Epidermal melanocyte (primary cell): ENCODE results near the gene GLG1.
"Not testable (repeated sequence)": the region's sequence is repeated elsewhere in the genome, so short reads cannot be mapped to it uniquely, and the experiment has no call there.

Source experiments
- DNase-seq: peaks from one replicate; pipeline ENCODE4 v3.0.0; 2011; ENCODE audit warnings: low spot score; ENCODE audit not compliant: insufficient read length

Gene GLG1

DNA sequence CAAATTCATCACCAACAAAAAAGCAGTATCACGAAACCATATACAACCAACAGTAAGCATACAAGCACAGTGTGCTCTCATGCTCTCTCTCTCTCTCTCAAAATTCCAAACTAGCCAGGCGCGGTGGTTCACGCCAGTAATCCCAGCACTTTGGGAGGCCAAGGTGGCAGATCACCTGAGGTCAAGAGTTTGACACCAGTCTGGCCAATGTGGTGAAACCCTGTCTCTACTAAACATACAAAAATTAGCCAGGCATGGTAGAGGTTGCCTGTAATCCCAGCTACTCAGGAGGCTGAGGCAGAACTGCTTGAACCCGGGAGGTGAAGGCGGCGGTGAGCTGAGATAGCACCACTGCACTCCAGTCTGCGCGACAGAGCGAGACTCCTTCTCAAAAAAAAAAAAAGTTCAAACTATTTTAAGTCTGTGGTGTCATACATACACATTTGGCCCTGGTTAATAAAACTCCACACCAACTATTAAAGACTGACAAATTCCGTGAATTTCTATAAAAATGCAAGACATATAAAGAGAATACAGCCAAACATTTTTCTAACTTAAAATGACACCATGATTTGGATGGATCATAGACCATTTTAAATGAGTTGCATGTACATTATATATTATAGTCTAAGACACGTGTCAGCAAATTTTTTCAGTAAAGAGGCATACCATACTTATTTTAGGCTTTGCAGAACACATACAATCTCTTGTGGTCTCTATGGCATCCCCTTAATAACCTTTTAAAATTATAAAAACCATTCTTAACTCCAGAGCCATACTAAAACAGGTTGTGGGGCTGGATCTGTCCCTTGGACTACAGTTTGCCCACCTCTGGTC, 30.9 kb downstream of the GLG1 start:
- no peak for DNase-seq

DNA sequence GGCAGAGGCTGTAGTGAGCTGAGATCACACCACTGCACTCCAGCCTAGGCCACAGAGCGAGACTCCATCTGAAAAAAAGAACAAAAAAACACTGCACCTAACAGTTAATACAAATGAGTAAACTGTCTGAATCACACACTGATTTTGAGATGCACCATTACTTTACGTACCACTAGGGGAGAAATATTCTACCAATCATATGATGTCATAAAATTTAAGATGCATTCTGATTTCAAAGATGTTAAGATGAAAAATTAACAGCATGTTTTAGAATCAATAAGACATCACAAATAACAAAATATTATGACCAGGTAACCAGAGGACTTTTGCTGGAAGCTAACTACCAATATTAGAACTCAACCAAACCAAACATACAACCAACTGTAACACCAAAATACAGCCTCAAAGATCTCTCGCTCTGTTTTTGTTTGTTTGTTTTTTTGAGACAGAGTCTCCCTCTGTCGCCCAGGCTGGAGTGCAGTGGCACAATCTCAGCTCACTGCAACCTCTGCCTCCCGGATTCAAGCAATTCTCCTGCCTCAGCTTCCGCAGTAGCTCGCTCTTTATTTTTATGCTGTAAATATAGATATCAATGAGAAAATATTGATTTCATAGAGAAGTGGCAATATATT, 31.6 kb downstream of the GLG1 start:
- DNase-seq, result no peak

GRCh38 chr16:74574146-74574545, 32.8 kb downstream of the GLG1 start:
- DNase-seq, result no peak

DNA sequence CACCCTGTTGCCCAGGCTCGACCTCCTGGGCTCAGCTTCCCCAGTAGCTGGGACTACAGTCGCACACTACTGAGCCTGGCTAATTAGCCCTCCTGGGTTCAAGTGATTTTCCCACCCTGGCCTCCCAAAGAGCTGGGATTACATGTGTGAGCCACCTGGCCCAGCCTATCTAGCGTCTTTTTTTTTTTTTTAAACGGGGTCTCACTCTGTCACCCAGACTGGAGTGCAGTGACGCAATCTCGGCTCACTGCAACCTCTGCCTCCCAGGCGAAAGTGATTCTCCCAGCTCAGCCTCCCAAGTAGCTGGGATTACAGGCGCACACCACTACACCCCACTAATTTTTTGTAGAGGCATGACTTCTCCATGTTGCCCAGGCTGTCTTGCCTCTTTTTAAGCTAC, 33.3 kb downstream of the GLG1 start:
- DNase-seq, result no peak

GRCh38 chr16:74570412-74571301, 36.3 kb downstream of the GLG1 start:
- no peak for DNase-seq

DNA sequence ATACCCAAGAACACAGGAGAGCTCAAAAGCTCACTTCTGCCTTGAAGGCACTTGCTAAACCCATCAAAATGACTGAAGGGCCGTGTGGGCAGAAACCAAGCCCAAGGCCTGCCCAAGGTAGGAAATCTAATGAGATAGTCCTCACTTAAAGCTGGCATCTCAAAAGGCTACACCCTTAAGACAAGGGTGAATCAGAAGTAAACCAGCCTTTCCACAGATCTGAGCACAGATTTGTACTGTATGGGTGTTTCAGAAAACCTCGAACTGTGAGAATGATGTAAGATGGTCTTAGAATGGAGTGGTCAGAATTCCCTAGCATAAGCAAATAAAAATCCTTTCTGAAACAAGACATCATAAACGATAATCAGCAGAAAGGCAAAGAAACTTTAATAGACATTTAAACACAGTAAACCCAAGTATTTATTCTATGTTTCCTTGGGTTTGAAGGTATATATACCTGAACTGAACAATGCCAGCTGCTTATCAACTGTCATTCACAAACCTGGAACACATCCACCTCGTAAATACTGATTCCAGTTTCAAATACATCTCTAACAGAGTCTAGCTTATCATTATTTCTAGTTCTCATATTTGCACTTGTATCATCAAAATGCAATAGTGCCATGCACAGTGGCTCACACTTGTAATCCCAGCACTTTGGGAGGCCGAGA, 37.8 kb downstream of the GLG1 start:
- no peak for DNase-seq

- DNase-seq, result no peak
These were observed 39.0 kb downstream of the GLG1 start for GRCh38 chr16:74567901-74568300.

DNA sequence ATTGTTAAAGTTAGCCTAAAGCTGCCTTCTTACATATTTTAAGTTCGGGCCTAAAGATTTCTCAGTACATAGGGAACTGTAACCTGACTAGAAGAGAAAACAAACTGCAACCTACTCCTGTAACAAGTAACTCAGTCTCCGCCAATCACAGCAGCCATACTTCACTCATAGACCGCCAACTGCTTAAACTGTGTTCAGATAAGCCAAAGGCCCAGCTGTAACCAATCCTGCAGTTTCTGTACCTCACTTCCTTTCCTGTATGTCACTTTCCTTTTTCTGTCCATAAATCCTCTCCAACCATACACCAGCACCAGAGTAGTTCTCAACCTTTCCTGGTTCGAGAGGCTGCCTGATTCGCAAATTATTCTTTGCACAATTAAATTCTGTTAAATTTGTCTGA, 41.5 kb downstream of the GLG1 start:
- no peak for DNase-seq

DNA sequence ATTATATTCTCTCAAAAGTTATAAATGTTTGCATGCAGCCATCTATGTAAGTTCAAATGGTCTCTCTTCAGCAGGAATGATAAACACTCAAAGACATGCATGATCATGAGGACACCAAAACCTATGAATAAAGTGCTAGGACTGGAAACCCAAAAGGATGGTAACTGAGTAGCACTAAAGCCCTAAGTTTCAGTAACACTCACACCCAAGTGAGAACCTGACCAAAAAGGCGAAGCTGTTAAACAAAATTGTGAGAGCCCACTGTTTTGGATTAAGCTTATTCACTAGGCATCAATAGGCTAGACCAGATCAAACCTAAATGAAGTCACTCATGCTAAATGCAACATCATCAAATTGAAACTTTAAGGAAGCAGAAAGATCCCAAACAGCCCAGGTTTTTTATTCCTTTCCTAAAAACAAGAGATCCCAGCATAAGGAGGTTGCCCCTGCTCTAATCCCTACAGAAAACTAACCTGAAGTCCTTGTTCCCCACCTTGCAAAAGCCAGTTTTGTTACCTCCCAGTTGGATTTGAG, 42.4 kb downstream of the GLG1 start:
- no peak for DNase-seq

DNA sequence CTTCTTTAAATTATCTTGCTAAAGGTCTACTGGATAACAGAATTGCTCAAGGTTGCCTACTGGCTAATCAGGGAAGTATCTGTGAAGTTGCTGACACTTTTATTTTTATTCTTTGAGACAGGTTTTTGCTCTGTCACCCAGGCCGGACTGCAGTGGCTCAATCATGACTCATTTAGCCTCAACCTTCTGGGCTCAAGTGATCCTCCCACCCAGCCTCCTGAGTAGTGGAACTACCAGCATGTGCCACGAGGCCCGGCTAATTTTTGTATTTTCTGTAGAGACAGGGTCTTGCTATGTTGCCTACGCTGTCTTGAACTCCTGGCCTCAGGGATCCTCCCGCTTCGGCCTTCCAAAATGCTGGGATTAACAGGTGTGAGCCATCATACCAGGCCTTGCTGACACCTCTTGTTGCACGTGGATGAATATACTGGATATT, 43.1 kb downstream of the GLG1 start:
- no peak for DNase-seq

GRCh38 chr16:74562117-74562516, 44.8 kb downstream of the GLG1 start:
- DNase-seq, result no peak

DNA sequence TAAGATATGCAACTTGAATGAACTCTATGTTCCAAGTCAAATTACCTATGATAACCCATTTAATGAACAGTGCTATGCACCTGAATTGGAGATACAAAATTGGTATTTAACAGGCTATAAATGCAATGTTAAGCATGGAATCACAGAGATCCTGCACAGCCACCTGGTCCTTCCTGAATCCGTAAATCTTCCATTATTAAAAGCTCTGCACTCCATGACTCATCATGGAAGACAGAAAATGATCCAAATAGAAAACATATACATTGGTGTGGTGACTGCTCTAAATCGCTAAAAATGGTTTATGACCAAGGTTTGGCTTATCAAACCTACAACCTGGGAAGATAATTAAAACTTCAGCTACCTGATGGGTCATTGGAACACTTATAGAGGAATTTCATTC, 45.3 kb downstream of the GLG1 start:
- no peak for DNase-seq

DNA sequence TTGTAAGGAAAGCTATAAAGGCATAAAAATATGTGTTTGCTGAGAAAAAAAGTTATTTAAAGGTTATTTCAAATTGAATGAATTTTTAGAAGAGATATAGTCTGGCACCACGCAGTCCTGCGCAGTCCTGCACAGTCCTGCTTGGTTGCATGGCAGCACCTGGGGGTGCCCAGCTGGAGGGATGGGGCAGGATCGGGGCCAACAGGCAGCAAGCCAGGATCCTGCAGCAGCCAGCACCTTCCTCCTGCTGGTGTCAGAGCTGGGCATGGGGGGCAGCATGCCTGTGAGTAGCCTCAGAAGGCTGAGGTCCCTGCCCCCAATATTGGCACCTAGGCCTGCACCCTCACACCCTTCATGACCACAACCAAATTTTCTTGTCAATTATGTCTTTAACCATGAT, 46.0 kb downstream of the GLG1 start:
- DNase-seq, result no peak

GRCh38 chr16:74558873-74559272, 48.0 kb downstream of the GLG1 start:
- no peak for DNase-seq

DNA sequence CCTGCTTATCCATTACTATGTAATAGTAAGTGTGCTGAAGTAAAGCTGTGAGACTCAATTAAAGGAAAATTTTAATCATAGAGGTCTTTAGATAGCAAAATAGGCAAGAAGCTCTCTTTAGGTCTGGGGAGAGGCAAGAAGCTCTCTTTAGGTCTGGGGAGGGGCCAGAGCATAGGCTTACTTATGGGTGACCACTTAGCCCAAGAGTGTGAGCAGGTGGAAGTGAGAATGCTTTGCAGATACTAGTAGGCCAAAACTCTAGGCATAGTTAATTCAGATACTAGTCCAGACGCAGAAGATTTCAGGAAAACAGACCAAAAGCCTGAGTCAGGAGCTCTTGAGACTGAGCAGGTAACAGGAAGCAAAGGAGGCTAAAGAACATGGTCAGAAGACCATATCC, 49.6 kb downstream of the GLG1 start:
- DNase-seq, result no peak

- no peak for DNase-seq
These were observed 50.5 kb downstream of the GLG1 start for GRCh38 chr16:74556375-74556922.

- not testable (repeated sequence) for DNase-seq
These were observed 54.6 kb downstream of the GLG1 start for GRCh38 chr16:74552357-74552756.

DNA sequence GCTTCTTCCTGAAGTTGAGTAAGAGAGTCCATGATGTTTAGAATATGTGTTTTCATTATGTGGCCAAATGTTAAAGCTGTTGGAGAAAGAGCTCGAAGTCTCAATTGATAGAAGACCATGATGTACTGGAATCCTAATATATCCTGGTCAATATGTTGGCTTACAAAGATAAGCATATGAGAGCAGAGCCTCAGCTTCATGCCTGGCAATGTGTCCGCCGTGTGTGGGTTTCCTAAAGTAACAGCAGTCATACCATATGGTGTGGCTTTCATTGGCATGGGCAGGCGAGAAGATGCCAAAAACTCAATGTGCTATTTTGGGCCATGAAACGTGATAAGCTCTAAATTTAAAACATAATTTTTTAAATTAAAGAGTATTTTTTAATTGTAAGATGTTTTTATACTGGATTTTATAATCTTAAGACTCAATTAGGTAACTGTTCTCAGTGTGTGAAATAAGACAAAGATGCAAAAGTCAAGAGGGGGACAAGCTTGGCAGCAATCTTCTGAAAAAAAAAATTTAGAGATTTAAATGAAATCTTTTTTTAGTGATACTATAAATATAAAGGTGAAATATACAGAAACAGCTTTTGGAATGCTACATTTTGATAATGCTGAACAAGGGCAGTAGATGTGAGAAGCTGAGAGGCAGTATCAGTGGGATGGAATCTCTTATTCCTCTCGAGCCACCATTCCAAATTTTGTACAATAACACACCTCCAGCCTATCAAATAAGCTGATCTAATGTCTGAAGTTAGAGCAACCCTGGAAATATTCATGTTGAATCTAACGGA, 56.5 kb downstream of the GLG1 start:
- not testable (repeated sequence) for DNase-seq

DNA sequence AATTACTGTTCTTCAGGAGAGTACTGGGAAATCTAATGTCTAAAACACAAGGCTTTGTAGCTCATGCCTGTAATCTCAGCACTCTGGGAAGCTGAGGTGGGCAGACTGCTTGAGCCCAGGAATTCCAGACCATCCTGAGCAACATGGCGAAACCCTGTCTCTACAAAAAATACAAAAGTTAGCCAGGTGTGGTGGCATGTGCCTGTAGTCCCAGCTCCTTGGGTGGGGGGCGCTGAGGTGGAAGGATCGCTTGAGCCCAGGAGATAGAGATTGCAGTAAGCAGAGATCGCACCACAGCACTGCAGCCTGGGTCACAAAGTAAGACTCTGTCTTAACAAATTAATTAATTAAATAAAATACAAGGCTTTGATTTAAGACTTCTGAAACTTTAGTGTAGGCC, 60.8 kb downstream of the GLG1 start:
- DNase-seq, result not testable (repeated sequence)
